ENCODE data around the gene NEK4.

NEK4 gene

DNA sequence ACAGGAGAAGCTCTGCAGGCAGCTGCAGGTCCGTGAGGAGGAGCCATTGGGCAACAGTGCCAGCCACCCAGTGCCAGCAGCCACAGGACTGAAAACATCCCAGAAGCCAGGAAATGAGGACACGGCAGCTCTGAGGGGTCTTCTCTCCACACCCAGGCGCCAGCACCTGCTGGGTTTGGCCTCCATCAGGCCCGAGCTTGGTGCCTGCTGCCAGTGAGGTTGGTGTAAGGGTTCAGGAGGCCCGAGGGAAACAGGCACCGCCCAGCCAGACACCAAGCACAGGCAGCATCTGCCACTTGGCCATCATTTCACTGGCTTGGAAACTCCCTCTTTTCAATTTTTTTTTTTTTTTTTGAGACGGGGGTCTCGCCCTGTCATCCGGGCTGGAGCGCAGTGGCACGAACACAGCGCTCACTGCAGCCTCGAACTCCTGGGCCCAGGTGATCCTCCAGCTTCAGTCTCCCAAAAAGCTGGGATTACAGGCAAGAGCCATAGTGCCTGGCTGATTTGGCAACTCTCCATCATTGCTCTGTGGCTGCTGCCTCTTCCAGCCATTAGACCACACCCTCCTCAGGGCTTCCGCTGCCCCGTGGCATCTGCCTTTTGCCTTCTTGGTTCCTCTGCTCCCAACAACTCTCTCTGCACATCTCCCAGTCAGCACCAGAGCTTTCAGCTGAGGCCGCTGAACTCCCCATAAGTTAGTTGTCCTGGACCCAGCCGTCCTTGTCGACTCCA is 22.4 kb upstream of the NEK4 start:
- no peak for TF ChIP-seq POLR2AphosphoS5 (IDR thresholded peaks at IDR 0.05; ENCODE audit: low read depth)
- TF ChIP-seq, protein P1, sequence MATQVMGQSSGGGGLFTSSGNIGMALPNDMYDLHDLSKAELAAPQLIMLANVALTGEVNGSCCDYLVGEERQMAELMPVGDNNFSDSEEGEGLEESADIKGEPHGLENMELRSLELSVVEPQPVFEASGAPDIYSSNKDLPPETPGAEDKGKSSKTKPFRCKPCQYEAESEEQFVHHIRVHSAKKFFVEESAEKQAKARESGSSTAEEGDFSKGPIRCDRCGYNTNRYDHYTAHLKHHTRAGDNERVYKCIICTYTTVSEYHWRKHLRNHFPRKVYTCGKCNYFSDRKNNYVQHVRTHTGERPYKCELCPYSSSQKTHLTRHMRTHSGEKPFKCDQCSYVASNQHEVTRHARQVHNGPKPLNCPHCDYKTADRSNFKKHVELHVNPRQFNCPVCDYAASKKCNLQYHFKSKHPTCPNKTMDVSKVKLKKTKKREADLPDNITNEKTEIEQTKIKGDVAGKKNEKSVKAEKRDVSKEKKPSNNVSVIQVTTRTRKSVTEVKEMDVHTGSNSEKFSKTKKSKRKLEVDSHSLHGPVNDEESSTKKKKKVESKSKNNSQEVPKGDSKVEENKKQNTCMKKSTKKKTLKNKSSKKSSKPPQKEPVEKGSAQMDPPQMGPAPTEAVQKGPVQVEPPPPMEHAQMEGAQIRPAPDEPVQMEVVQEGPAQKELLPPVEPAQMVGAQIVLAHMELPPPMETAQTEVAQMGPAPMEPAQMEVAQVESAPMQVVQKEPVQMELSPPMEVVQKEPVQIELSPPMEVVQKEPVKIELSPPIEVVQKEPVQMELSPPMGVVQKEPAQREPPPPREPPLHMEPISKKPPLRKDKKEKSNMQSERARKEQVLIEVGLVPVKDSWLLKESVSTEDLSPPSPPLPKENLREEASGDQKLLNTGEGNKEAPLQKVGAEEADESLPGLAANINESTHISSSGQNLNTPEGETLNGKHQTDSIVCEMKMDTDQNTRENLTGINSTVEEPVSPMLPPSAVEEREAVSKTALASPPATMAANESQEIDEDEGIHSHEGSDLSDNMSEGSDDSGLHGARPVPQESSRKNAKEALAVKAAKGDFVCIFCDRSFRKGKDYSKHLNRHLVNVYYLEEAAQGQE (IDR thresholded peaks at IDR 0.05; ENCODE audit: insufficient replicate concordance, low read depth): no peak
- TF ChIP-seq, protein P2, sequence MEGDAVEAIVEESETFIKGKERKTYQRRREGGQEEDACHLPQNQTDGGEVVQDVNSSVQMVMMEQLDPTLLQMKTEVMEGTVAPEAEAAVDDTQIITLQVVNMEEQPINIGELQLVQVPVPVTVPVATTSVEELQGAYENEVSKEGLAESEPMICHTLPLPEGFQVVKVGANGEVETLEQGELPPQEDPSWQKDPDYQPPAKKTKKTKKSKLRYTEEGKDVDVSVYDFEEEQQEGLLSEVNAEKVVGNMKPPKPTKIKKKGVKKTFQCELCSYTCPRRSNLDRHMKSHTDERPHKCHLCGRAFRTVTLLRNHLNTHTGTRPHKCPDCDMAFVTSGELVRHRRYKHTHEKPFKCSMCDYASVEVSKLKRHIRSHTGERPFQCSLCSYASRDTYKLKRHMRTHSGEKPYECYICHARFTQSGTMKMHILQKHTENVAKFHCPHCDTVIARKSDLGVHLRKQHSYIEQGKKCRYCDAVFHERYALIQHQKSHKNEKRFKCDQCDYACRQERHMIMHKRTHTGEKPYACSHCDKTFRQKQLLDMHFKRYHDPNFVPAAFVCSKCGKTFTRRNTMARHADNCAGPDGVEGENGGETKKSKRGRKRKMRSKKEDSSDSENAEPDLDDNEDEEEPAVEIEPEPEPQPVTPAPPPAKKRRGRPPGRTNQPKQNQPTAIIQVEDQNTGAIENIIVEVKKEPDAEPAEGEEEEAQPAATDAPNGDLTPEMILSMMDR (IDR thresholded peaks at IDR 0.05; ENCODE audit: insufficient read depth, low read length): no peak
- TF ChIP-seq GABPA (IDR thresholded peaks at IDR 0.05; ENCODE audit: low read depth): no peak
- no peak for TF ChIP-seq SPI1 (IDR thresholded peaks at IDR 0.05; ENCODE audit: borderline replicate concordance, low read depth)
- Histone ChIP-seq H3K27ac (replicated peaks) (no peak overlapping the region), H3K27me3 (ENCODE audit: insufficient read depth, poor library complexity, severe bottlenecking) (no peaks in the 10 kb centered on the region), H3K4me3 (replicated peaks; ENCODE audit: insufficient read depth, low read length) (no peak overlapping the region)
- DNase-seq (ENCODE audit: low read depth in 1 of 2, low spot score in 1 of 2): peak in 1 of 2 experiments; percentile 16

DNA sequence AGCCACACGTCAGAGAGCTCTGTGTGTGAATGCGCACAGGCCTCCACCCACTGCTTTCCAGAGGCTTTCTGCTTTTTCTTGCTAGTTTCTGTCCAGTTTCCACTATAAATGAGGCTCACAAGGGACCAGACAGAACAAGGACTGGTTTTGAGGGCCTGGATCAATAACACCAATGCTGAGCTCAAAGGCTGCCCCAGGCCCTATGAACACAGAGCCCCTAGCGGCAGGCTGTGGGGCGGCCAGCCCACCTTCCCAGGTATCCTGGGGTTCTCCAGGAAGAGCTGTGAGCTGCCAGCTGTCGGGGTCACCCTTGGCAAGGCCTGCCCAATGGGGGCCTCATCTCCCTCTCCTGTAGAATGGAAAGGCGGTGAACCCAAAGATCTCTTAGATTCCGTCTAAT is 21.7 kb upstream of the NEK4 start:
- Histone ChIP-seq H3K4me3 (replicated peaks; ENCODE audit: insufficient read depth, low read length) (no peak overlapping the region), H3K27ac (replicated peaks) (no peak overlapping the region), H3K27me3 (ENCODE audit: insufficient read depth, poor library complexity, severe bottlenecking) (no peaks in the 10 kb centered on the region)
- no peak for TF ChIP-seq SPI1 (IDR thresholded peaks at IDR 0.05; ENCODE audit: borderline replicate concordance, low read depth)
- TF ChIP-seq POLR2AphosphoS5 (IDR thresholded peaks at IDR 0.05; ENCODE audit: low read depth): no peak
- TF ChIP-seq, protein P2 (IDR thresholded peaks at IDR 0.05; ENCODE audit: insufficient read depth, low read length): no peak
- no peak for DNase-seq (ENCODE audit: low read depth in 1 of 2, low spot score in 1 of 2)

DNA sequence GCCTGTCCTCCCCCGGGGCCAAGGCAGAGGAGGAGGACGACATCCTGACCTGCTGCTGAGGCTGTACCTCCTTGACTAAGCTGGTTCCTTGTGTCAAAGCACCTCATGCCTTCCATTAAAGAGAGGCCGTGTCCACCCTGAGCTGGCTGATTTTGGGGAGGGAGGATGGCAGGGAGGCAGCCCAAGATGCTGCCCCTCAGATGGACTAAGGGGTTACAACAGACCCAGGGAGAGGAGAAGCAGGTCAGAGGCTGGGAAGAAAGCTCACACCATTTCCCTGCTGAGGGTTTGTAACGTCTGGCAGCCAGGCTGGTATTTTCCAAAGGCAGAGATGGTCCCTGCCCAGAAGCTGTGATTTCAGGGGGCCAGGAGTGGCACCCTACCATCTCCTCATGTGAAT is 21.2 kb upstream of the NEK4 start:
- TF ChIP-seq GABPA (IDR thresholded peaks at IDR 0.05; ENCODE audit: low read depth): no peak
- no peak for DNase-seq (ENCODE audit: low read depth in 1 of 2, low spot score in 1 of 2)
- Histone ChIP-seq H3K27me3 (ENCODE audit: insufficient read depth, poor library complexity, severe bottlenecking) (no peaks in the 10 kb centered on the region), H3K27ac (replicated peaks) (no peak overlapping the region), H3K4me3 (replicated peaks; ENCODE audit: insufficient read depth, low read length) (no peak overlapping the region)

DNA sequence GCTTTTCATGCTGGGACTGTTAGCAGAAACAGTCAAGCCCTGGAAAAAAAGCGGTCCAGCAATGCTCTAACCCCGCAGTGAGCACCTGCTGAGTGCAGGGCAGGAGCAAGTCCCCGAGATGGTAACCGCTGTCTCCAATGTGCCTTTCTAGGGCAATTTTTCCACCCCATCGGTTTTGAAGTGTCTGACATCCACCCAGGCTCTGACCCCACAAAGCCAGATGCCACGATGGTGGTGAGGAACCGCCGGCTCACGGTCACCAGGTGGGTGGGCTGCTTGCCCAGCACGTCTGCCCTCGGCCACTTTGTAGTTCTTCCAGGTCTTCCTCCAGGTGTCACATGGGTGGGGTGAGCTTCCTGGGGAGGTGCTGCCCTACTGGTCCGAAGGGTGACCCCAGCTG is 20.6 kb upstream of the NEK4 start:
- TF ChIP-seq GABPA (IDR thresholded peaks at IDR 0.05; ENCODE audit: low read depth) (no peak), SPI1 (IDR thresholded peaks at IDR 0.05; ENCODE audit: borderline replicate concordance, low read depth) (no peak), POLR2AphosphoS5 (IDR thresholded peaks at IDR 0.05; ENCODE audit: low read depth) (no peak)
- TF ChIP-seq, protein P2 (IDR thresholded peaks at IDR 0.05; ENCODE audit: insufficient read depth, low read length): no peak
- TF ChIP-seq, protein P1 (IDR thresholded peaks at IDR 0.05; ENCODE audit: insufficient replicate concordance, low read depth): no peak
- Histone ChIP-seq H3K27me3 (ENCODE audit: insufficient read depth, poor library complexity, severe bottlenecking) (no peaks in the 10 kb centered on the region), H3K4me3 (replicated peaks; ENCODE audit: insufficient read depth, low read length) (no peak overlapping the region), H3K27ac (replicated peaks) (no peak overlapping the region)
- no peak for DNase-seq (ENCODE audit: low read depth in 1 of 2, low spot score in 1 of 2)

All from HL-60 (cell line).